Smooth muscle cell (in vitro differentiated cells): ENCODE results near the gene HOPX. TPM values are rescaled to one million over a fixed set of nuclear protein-coding genes. Genes with fewer than 3 reads are reported as not detected.

Experiments
- DNase-seq: peaks from one replicate; lab custom pipeline; 2025; ENCODE audit not compliant: unreplicated experiment; lab: John Stamatoyannopoulos, UW
- H2AFZ ChIP-seq: fragments of 200-600 bp; sonication (generic); 2 replicates; pipeline ENCODE4 v1.6.0; 2016; ENCODE audit warnings: antibody characterized with exemption, low read depth, mild to moderate bottlenecking
- H3F3A ChIP-seq: fragments of 200-600 bp; sonication (generic); 2 replicates; pipeline ENCODE4 v1.6.0; 2017; ENCODE audit warnings: antibody characterized with exemption, low read depth
- H3K27ac ChIP-seq: fragments of 200-600 bp; sonication (generic); 2 replicates; pipeline ENCODE4 v1.5.1; 2016; ENCODE audit warnings: low read depth, mild to moderate bottlenecking
- H3K27me3 ChIP-seq: fragments of 200-600 bp; sonication (generic); 2 replicates; pipeline ENCODE4 v1.6.1; 2016; ENCODE audit warnings: low read depth, mild to moderate bottlenecking
- H3K36me3 ChIP-seq: fragments of 200-600 bp; sonication (generic); 2 replicates; pipeline ENCODE4 v1.5.1; 2016; ENCODE audit warnings: low read depth
- H3K4me1 ChIP-seq: fragments of 200-600 bp; sonication (generic); 2 replicates; pipeline ENCODE4 v1.5.1; 2016; ENCODE audit warnings: low read depth
- H3K4me2 ChIP-seq: fragments of 200-600 bp; sonication (generic); 2 replicates; pipeline ENCODE4 v1.6.0; 2016; ENCODE audit warnings: mild to moderate bottlenecking
- H3K4me3 ChIP-seq: fragments of 200-600 bp; sonication (generic); 2 replicates; pipeline ENCODE4 v1.5.1; 2016; ENCODE audit warnings: mild to moderate bottlenecking
- H3K79me2 ChIP-seq: fragments of 200-600 bp; sonication (generic); 2 replicates; pipeline ENCODE4 v1.6.0; 2016; ENCODE audit warnings: low read depth, mild to moderate bottlenecking
- H3K9ac ChIP-seq: fragments of 200-600 bp; sonication (generic); 2 replicates; pipeline ENCODE4 v1.6.0; 2016; ENCODE audit warnings: low read depth
- H3K9me3 ChIP-seq: fragments of 200-600 bp; sonication (generic); replicated peaks from 2 replicates; pipeline ENCODE4 v1.5.1; 2016; ENCODE audit warnings: low read depth
- H4K20me1 ChIP-seq: fragments of 200-600 bp; sonication (generic); 2 replicates; pipeline ENCODE4 v1.6.0; 2016; ENCODE audit warnings: low read depth
- CTCF ChIP-seq: fragments of 200-600 bp; sonication (generic); IDR thresholded peaks from 2 replicates; pipeline ENCODE4 v1.5.1; 2017; ENCODE audit warnings: borderline replicate concordance, mild to moderate bottlenecking, antibody characterized with exemption; ENCODE audit not compliant: insufficient read depth, poor library complexity, severe bottlenecking
- WGBS: methylation state at CpG from one replicate; pipeline ENCODE4 v1.1.7; 2016; ENCODE audit warnings: low lambda C conversion rate; 5-methylcytosine and 5-hydroxymethylcytosine counted together
- polyA plus RNA-seq: library from polyadenylated mRNA; unstranded; fragments of >200 nt; fragmentation: Nextera tagmentation; extraction: Ambion mirVana; gene quantifications from 2 replicates; pipeline ENCODE4 v1.2.1, GENCODE V29; 2016
- total RNA-seq: library from RNA; depleted of rRNA; stranded (reverse); fragments of >200 nt; gene quantifications from 2 replicates; pipeline ENCODE4 v1.2.3, GENCODE V29; 2014

The HOPX gene
- total and polyA plus RNA-seq, 2 experiments from 2014 or later = 86.9 to 111 TPM

- peak overlapping the region; percentile 96 for H3K4me2 ChIP-seq
- TF ChIP-seq CTCF = no peak
Observed at GRCh38 chr4:56653461-56654237, 27.4 kb downstream of the HOPX start.

GRCh38 chr4:56652196-56652595 is 28.9 kb downstream of the HOPX start:
- H3K27ac ChIP-seq = no peak overlapping the region
- no peak overlapping the region for H3K4me2 ChIP-seq
- peaks cover 13% of the 10 kb centered on the region for H3K79me2 ChIP-seq
- H3K36me3 ChIP-seq = no peaks in the 10 kb centered on the region
- peaks cover 21% of the 10 kb centered on the region for H3K4me1 ChIP-seq
- H3K27me3 ChIP-seq = no peaks in the 10 kb centered on the region
- H3F3A ChIP-seq = peaks cover 5% of the 10 kb centered on the region
- WGBS = 72% methylated on average over 3 of the region's 3 CpGs
- no peak for DNase-seq
- TF ChIP-seq CTCF = no peak
- H3K9me3 ChIP-seq = no peaks in the 10 kb centered on the region
- no peaks in the 10 kb centered on the region for H4K20me1 ChIP-seq
- no peak overlapping the region for H3K9ac ChIP-seq
- H3K4me3 ChIP-seq = no peak overlapping the region
- no peak overlapping the region for H2AFZ ChIP-seq

More at GRCh38 chr4:56653461-56654237, 27.4 kb downstream of the HOPX start:
- no peak overlapping the region for H3K27ac ChIP-seq
- H2AFZ ChIP-seq = no peak overlapping the region
- 87% methylated on average over 1 of the region's 1 CpG for WGBS
- H3K79me2 ChIP-seq = peaks cover 13% of the 10 kb centered on the region
- no peak for DNase-seq
- H3K36me3 ChIP-seq = no peaks in the 10 kb centered on the region
- no peak overlapping the region for H3K9ac ChIP-seq
- H3K27me3 ChIP-seq = no peaks in the 10 kb centered on the region
- no peaks in the 10 kb centered on the region for H3K9me3 ChIP-seq
- H4K20me1 ChIP-seq = no peaks in the 10 kb centered on the region
- H3F3A ChIP-seq = no peaks in the 10 kb centered on the region
- no peak overlapping the region for H3K4me3 ChIP-seq
- H3K4me1 ChIP-seq = peaks cover 21% of the 10 kb centered on the region

- no peak overlapping the region for H3K9ac ChIP-seq
- no peaks in the 10 kb centered on the region for H4K20me1 ChIP-seq
- no peaks in the 10 kb centered on the region for H3K9me3 ChIP-seq
- no peak overlapping the region for H2AFZ ChIP-seq
- no peak for TF ChIP-seq CTCF
- peaks cover 5% of the 10 kb centered on the region for H3F3A ChIP-seq
- no peak for DNase-seq
- H3K4me1 ChIP-seq = peaks cover 21% of the 10 kb centered on the region
- WGBS = 92% methylated on average over 1 of the region's 1 CpG
- H3K4me2 ChIP-seq = no peak overlapping the region
- no peak overlapping the region for H3K4me3 ChIP-seq
- peaks cover 5% of the 10 kb centered on the region for H3K79me2 ChIP-seq
- no peaks in the 10 kb centered on the region for H3K27me3 ChIP-seq
- no peaks in the 10 kb centered on the region for H3K36me3 ChIP-seq
- no peak overlapping the region for H3K27ac ChIP-seq
Observed at GRCh38 chr4:56651056-56651350, 30.1 kb downstream of the HOPX start.
